Measurements from ENCODE around the gene MPV17.
A peak's percentile ranks its signal among the peaks of the same experiment; 100 is the strongest.
"Not testable (repeated sequence)": the region's sequence is repeated elsewhere in the genome, so short reads cannot be mapped to it uniquely, and the experiment has no call there.

Gene MPV17

DNA sequence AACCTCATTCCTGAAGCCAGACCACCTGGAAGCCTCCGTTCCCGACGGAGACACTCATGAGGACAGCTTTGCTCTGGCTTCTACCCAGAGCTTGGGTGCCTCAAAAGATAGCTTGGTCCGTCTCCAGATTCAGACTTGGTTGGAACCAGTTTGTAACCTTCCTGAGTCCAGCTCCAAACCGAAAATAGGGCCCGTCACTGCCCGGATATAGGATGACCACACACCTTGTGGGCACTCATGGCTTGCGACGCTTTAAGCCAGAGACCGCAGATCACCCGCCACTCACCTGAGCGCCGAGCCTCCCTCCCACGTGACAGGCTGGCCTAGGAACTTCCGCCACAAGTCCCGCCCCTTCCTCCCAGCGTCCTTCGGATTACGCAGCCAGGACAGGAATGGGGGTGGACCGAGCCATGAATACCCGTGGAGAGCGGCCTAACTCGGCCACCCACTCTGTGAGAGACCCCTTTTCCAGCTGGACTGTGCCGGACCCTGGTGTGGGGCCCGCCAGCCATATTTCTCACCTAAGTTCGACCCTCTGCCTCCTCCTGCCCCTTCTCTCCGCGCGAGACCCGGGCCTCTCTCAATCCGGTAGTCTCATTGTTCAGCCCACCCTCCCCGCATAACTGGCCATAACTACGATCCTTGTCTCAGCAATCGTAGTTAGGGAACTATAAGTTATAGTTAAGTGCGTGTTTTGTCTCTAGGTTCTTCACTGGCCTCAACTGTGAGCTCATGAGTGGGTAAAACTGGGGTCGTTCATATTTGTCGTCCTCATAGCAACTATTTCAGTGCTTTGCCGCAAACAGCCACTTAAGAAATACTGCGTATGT lies at the start of gene MPV17:
TSS of gene MPV17 (minus strand) at position 332 of the 830 bp plus-strand sequence. CDS start 580 bp downstream, outside the sequence.
- peak; percentile 78 to 86 for DNase-seq (ENCODE audit: low read depth in 2 of 2)

DNA sequence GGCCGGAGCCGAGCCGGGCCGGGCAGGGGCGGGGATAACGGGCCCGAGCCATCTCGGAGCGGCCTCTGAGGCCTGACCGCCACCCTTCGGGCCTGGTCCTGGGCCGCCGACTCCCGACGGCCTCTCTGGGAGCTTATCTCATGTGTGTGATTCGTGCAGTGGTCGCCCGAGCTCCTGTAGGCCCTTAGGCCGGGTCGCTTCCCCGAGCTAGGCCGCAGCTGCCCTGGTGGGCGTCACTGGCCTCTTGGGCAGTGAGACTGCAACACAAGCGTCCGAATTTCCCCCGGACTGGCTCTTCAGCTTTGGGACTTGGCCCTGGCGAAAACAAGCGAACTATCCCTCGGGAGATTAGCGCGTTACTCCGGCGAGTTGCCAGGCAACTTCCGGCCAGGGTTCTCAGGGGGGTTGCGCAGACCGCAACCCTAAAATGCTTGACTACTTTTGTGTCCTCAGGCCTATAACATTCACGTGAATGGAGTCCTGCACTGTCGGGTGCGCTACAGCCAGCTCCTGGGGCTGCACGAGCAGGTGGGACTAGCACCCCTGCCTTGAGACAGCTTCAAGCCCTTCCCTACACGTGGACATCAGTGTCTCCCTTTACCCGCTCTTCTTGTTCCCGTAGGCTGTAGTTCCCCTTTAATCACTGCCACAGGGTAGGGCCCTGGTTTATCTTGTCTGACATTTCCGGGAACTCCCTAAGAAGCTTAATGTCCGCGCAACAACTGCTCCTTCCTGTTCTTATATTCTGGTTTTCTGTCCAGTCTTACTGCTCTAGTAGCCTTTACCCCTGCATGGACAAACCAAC lies 48.1 kb upstream of the MPV17 start:
- no peak for DNase-seq (ENCODE audit: low read depth in 2 of 2)

DNA sequence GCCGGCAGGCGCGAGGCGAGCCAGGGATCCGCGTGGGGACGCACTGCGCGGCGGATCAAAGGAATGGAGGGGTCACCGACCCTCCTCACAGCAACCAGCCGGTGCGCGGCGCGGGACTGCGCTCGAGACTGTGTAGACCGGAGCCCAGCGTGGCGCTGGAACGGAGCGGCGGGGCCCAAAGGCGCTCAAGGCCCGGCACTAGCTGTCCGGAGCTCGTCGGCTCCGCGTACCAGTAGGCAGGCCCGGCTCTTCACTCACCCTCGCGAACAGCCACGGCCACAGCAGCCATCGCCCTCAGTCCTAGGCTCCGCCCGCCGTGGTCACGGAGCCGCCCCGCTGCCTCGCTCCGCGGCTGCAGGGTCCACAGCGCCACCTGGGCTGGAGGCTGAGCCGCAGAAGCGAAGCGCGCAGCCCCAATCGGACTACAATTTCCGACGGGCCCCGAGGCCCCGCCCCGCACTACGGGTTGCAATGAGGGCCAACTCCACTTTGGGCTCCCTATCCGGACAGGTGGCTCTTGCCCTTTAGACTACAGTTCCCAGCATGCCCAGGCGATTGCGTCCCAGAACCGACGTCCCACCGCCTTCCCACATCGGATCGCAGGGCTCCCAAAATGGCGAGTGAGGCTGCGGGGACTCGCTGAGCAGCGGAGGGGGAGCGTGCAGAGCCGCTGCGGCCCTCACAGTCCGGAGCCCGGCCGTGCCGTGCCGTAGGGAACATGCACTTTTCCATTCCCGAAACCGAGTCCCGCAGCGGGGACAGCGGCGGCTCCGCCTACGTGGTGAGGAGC lies 47.3 kb upstream of the MPV17 start, which contains the start of the genes EIF2B4 and SNX17:
TSS of gene EIF2B4 (minus strand) at position 313 of the 790 bp plus-strand sequence. CDS start at position 289, 24 bp downstream.
TSS of gene SNX17 (plus strand) at position 591 of the 790 bp plus-strand sequence. CDS start at position 719, 128 bp downstream.
- peak; percentile 99 for DNase-seq (ENCODE audit: low read depth in 2 of 2)

DNA sequence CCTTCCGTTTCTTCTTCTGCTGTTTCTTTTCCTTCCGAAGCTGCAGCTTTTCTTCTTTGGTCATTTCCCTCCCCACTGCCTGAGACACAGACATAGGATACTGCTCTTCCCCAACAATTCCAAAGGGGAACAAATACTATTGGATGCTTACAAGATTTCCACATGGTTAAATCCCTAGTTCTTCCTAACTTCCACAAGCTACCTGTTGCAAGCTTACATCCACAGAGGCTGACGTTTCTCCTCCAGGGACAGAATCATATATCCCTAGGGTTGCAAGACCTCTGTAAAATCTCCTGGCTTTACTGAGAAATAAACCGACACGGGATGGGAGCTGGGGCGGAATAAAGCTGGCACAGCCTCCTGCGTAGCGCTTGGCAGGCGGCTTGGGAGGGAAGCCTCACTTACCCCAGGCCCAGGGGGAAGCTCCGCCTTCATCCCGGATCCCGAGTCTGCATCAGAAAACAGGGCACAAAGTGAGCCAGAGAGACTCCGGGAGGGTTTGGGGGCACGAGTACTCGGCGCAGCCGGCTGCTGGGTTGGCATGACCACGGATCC lies 46.7 kb upstream of the MPV17 start:
- DNase-seq (ENCODE audit: low read depth in 2 of 2): no peak

GRCh38 chr2:27363933-27364332 lies 41.0 kb upstream of the MPV17 start:
- DNase-seq (ENCODE audit: low read depth in 2 of 2): no peak

DNA sequence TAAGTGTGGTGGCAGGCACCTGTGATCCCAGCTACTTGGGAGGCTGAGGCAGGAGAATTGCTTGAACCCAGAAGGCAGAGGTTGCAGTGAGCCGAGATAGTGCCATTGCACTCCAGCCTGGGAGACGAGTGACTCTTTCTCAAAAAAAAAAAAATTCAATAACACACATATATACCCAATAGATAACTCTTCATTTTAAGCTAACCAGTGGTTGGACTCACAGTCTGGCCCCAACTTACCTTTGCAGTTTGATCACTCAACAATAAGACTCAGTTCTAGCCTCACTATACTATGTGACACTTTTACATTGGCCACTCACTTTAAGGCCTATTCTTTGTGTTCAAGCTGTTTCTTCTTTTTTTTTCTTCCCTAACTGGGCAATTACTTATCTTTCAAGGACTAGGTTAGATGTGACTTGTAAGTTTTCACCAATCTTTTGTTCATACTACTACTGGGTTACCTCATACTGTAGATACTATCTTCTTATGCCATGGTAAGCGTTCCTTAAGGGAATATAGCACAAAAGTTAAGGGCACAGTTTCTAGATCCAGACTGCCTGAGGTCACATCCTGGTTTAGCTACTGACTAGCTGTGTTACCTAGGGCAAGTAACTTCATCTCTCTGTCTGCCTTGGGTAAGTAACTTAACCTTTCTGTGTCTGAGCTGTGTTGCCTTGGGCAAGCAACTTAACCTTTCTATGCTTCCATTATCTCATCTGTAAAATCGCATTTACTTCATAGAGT lies 40.0 kb upstream of the MPV17 start:
- no peak for DNase-seq (ENCODE audit: low read depth in 2 of 2)

GRCh38 chr2:27356382-27357181 lies 33.7 kb upstream of the MPV17 start, which contains the start of gene GTF3C2:
Gene GTF3C2, minus strand, starts transcription at chr2:27356764. Its CDS starts 13,210 bp downstream, at chr2:27343554.
- DNase-seq (ENCODE audit: low read depth in 2 of 2): peak; percentile 81 to 88

DNA sequence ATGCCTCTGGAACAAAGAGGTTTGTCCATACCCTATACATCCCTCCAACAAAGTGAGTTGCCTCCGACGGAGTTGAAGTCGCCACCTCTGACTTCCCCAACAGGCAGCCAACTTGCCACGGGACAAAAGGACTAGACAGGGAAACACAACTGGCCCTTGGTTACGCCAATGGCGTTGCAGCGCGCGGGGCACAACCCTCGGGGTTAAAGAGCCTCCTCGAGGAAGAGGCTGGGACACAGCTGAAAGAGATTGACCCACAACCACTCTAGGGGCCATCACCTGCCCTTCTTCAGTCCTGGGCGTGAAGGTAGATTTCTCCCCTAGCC lies 33.1 kb upstream of the MPV17 start:
- DNase-seq (ENCODE audit: low read depth in 2 of 2): peak; percentile 41

DNA sequence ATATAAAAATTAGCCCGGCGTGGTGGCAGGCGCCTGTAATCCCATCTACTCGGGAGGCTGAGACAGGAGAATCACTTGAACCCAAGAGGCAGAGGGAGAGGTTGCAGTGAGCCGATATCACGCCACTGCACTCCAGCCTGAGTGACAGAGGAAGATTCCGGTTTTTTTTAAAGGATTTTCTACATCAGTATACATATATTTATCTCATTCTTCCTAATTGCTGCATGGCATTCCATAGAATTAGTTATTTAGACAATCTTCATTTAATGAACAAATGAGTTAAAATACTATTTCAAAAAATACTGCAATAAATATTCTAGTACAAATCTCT lies 31.7 kb upstream of the MPV17 start:
- DNase-seq (ENCODE audit: low read depth in 2 of 2): no peak

GRCh38 chr2:27353762-27354596 lies 31.1 kb upstream of the MPV17 start:
- DNase-seq (ENCODE audit: low read depth in 2 of 2): no peak

DNA sequence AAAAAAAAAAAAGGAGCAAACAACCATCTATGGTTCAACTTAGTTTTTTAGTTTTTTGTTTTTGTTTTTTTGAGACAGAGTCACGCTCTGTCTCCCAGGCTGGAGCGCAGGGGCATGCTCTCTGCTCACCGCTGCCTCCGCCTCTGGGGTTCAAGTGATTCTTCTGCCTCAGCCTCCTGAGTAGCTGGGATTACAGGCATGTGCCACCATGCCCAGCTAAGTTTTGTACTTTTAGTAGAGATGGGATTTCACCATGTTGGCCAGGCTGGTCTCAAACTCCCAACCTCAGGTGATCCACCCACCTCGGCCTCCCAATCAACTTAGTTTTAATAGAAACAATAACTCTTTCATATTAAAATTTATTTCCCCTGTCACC lies 30.5 kb upstream of the MPV17 start:
- not testable (repeated sequence) for DNase-seq (ENCODE audit: low read depth in 2 of 2)

- no peak for DNase-seq (ENCODE audit: low read depth in 2 of 2)
These were observed 29.1 kb upstream of the MPV17 start for GRCh38 chr2:27351802-27352598.

- DNase-seq (ENCODE audit: low read depth in 2 of 2): no peak
These were observed 27.3 kb upstream of the MPV17 start for GRCh38 chr2:27350106-27350693.

- no peak for DNase-seq (ENCODE audit: low read depth in 2 of 2)
These were observed 24.7 kb upstream of the MPV17 start for GRCh38 chr2:27347641-27348040.

GRCh38 chr2:27336173-27336572 lies 13.3 kb upstream of the MPV17 start:
- DNase-seq (ENCODE audit: low read depth in 2 of 2): no peak

GRCh38 chr2:27335311-27335710 lies 12.4 kb upstream of the MPV17 start:
- DNase-seq (ENCODE audit: low read depth in 2 of 2): no peak

GRCh38 chr2:27324720-27325119 lies 1.8 kb upstream of the MPV17 start:
- DNase-seq (ENCODE audit: low read depth in 2 of 2): no peak

Measured in stimulated activated CD8-positive, alpha-beta memory T cell treated with anti-CD3 and anti-CD28 coated beads, Interleukin-2, amount 100 ng/mL, for 48 hours (primary cell).